ENCODE measurements around the gene TRIM24.

DNA sequence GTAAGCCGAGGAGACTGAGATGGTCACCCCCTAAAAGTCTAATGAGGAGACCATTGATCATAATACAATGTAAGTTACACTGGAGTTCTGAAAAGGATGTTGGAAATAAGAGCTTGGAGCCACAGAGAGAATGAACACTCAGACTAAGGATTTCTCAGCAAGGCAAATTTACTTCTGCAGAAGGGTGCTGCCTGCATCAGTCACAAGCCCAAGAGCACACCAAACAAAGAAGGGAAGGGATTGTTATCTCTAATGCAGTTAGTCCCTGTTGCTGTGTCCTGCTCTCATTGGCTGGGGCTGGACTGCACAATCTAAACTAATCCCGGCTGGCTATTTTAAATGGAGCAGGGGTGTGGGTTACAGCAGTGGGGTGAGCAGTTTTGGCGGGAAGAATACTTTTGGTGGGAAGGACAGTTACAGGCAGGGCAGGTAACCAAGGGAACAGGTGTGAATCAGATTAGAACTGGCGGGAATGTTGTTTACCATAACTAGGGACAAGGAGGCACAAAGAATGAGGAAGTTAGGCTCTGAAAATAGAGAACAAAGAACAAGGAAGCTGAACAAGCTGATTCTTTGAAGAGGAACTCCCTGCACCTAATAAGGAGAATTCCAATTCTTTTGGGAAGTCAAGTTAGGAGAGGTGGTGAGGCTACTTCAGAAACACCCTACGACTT is 30.3 kb upstream of the TRIM24 start:
- TF ChIP-seq CTCF (IDR thresholded peaks at IDR 0.05; ENCODE audit: low read length) (no peak), EZH2 (optimal IDR thresholded peaks at IDR 0.05; ENCODE audit: low read depth, low read length) (no peak)

Measured in MM.1S (cell line).